Activated gamma-delta T cell (primary cell): ENCODE results near the gene PREP.
"Not testable (repeated sequence)": the region's sequence is repeated elsewhere in the genome, so short reads cannot be mapped to it uniquely, and the experiment has no call there.

ENCODE experiments used
- DNase-seq: peaks from one replicate; lab custom pipeline; 2025; lab: John Stamatoyannopoulos, UW

The PREP gene

GRCh38 chr6:105345506-105345905 is 57.4 kb downstream of the PREP start:
- DNase-seq: no peak

- DNase-seq: no peak
These were observed 58.0 kb downstream of the PREP start for GRCh38 chr6:105344881-105345370.

GRCh38 chr6:105338350-105338983 is 64.4 kb downstream of the PREP start:
- DNase-seq: not testable (repeated sequence)

- DNase-seq: no peak
These were observed 65.9 kb downstream of the PREP start for GRCh38 chr6:105336986-105337385.

- DNase-seq: no peak
These were observed 70.3 kb downstream of the PREP start for GRCh38 chr6:105332576-105332975.

- DNase-seq: no peak
These were observed 71.0 kb downstream of the PREP start for GRCh38 chr6:105331927-105332326.

GRCh38 chr6:105330913-105331312 is 72.0 kb downstream of the PREP start:
- DNase-seq: no peak

GRCh38 chr6:105330364-105330763 is 72.5 kb downstream of the PREP start:
- no peak for DNase-seq

- DNase-seq: no peak
These were observed 75.8 kb downstream of the PREP start for GRCh38 chr6:105326833-105327770.

- no peak for DNase-seq
These were observed 76.7 kb downstream of the PREP start for GRCh38 chr6:105326216-105326615.

GRCh38 chr6:105324386-105324950 is 78.4 kb downstream of the PREP start:
- no peak for DNase-seq

- no peak for DNase-seq
These were observed 80.2 kb downstream of the PREP start for GRCh38 chr6:105322499-105323225.

GRCh38 chr6:105321728-105322127 is 81.2 kb downstream of the PREP start:
- no peak for DNase-seq

GRCh38 chr6:105321207-105321606 is 81.7 kb downstream of the PREP start:
- no peak for DNase-seq

GRCh38 chr6:105320765-105321164 is 82.1 kb downstream of the PREP start:
- DNase-seq: no peak

- DNase-seq: no peak
These were observed 82.6 kb downstream of the PREP start for GRCh38 chr6:105320271-105320670.

- DNase-seq: no peak
These were observed 83.6 kb downstream of the PREP start for GRCh38 chr6:105319331-105319730.

GRCh38 chr6:105318660-105319059 is 84.2 kb downstream of the PREP start:
- no peak for DNase-seq

GRCh38 chr6:105317607-105318533 is 85.0 kb downstream of the PREP start:
- DNase-seq: no peak

- no peak for DNase-seq
These were observed 89.7 kb downstream of the PREP start for GRCh38 chr6:105313211-105313610.

GRCh38 chr6:105310947-105311346 is 91.9 kb downstream of the PREP start:
- no peak for DNase-seq
